IPS DF 4.7 (cell line): ENCODE data around the gene DSCAM.

Experiments
- DNase-seq: peaks from one replicate; pipeline ENCODE4 v3.0.0-alpha.2; 2013; ENCODE audit warnings: low spot score; ENCODE audit errors: extremely low read depth

The DSCAM gene

DNA sequence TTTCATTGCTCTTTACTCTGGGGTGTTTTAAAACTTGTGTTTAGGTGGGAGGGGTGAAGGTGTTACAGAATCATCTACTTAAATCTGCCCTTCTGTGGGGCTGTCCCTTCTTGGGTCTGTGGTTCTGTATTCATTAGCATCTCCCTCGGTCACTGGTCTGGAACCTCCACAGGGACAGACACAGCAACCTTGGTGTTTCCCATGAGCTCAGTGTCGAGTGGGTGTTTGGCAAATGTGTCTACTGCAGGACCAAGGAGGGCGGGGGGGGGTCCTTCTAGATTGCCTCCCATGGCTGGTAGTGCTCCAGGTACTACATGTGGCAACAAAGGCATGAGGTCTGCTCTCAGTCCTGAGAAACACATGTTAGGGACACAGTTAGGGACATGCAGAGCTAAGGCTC lies 706.3 kb downstream of the DSCAM start:
- no peak for DNase-seq

DNA sequence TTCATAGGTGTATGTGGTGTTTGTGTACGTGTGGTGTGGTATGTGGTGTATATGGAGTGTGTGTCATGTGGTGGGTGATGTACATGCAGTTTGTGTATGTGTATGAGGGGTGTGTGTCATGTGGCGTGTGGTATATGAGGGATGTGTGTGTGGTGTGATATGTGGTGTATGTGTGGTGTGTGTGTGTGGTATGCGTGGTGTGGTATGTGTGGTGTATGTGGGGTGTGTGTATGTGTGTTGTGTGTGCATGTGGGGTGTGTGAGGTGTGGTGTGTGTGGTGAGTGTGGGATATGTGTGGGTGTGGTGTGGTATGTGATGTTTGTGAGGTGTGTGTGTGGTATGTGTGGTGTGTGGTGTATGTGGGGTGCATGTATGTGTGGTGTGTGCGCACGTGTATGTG lies 707.3 kb downstream of the DSCAM start:
- no peak for DNase-seq

DNA sequence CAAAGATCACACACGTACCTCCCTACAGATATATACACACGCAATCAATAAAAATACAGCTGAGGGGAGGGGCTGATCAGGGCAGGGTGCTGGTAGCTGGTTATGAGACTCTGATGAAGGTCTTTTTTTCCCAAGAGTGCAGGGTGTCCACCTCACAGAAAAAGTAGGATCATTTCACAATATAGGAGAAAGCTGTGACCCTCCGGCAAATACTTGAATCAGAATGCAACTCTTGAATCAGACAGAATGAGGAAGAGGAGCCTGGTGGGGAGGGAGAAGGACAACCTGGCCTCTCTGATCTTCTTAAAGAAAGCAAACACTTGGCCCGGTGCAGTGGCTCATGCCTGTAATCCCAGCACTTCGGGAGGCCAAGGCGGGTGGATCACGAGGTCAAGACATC lies 710.4 kb downstream of the DSCAM start:
- no peak for DNase-seq

DNA sequence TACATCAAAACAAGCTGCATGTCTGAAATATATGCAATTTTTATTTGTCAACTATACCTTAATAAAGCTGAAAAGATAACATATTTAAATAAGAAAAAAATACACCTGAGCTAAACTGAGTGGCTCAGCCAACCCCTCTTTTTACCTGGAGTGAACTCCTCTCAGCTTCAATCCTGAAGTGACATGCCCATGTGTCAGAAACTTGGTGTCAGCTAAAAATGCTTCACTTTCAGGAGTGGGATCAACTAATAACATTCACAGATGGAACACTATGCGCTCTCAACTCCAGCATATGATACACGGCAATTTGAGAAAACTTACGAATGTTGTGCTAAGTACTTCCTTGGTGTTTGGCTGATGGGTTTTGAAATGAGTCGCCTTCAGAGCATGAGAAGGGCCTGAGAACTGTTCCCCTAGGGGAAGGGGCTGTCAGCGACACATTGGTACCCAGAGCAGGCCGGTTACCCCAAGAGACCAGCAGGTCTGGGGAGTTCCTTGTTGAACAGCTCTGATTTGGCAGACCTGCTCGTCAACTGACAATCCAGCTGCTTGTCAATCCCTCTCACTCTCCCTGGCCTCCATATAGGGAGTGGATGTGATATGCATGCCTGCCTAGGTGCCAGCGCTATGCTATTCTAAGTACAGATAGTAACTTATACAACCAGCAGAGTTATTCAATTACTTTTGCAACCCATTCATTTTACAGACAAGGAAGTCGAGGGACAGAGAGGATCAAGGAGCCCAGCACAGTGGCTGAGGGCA lies 712.0 kb downstream of the DSCAM start:
- no peak for DNase-seq

DNA sequence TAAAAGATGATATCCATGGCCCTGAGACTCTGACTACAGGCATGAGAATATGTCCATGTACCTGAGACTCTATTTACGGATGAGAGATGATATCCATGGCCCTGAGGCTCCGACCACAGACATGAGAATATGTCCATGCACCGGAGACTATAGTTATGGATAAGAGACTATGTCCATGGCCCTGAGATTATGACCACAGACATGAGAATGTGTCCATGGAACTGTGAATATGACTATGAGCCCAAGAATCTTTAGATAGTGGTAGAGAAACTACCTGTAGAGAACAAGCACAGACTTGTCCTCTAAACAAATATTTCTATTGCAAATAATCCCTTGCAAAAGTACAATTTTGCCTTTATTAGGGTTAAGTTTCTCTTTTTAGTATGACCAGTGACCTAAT lies 716.5 kb downstream of the DSCAM start:
- DNase-seq: no peak

DNA sequence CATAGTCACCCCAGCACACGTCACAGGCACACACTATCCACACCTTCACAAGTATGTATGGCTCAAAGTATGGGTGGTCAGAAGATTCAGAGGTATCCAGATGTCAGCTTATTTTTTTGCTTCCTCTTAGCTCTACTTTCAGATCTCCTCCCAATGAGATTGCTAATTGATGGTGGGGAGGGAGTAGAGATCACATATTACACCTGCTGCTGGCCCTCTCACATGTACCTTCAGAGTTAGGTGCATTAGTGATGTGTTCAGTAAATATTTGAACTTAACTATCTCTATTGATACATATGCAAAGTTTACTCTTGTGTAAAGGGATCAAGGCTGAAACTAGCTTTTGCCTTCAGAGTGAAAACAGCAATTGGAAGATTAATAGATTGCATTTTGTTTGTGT lies 717.1 kb downstream of the DSCAM start:
- no peak for DNase-seq

DNA sequence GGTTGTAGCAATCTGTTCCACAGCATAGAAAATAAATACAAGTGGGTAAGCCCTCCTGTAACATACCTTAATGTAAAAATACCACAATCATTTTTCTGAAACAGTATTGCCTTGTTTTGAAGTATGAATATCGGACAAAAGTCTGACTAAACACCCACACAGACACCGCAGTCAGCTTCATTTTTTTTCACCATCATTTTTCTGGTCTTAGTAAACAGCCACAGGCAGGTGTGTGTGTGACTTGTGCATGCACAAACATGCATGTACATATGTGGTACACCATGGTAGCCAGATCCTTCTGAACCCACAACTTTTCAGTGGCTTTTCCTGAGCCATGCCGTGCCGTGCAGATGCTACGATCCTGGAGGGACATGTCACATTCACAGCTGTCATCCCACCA lies 718.1 kb downstream of the DSCAM start:
- no peak for DNase-seq

DNA sequence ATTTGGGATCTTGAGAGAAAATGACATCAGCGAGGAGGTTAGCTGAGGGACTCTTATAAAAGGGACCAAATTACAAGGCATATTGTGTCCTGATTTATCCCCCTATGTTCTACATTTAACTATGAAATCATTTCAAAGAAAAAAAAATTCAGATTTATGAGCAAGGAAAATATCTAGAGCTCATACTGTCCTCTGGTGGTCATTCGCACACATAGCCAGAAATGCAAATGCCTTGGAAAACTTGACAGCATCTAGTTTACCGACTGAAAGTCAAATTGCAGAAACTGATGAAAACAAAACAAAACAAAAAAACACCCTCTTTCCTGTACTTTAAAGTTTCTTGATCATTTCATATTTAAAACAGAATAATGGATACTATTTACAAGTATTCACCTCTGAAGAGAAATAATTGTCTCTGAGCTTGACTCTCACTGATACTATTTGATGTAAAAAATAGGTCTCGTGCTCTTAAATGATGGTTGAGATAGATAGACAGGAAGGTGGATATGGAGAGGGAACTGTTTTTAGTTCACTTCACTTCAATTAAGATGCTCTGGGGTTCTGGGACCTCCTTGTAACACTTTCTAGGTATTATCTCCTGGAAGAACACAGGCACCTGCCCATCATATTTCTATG lies 725.9 kb downstream of the DSCAM start:
- no peak for DNase-seq

DNA sequence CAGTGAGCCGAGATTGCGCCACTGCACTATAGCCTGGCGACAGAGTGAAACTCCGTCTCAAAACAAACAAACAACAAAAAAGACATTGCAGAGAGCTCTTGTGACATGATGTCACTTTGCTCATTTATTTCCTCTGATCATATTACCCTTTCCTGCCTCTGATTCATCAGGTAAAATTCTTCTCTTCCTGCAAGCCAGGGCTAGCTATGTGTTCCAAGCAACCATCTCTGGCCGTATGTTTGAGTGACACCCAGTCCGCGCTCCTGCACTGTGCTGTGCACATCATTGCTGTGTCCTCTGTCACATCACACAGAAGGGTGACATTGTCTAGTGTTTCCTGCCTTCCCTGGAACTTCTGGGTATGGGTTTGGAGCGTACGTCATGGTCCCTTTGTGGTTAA lies 728.4 kb downstream of the DSCAM start:
- DNase-seq: no peak

DNA sequence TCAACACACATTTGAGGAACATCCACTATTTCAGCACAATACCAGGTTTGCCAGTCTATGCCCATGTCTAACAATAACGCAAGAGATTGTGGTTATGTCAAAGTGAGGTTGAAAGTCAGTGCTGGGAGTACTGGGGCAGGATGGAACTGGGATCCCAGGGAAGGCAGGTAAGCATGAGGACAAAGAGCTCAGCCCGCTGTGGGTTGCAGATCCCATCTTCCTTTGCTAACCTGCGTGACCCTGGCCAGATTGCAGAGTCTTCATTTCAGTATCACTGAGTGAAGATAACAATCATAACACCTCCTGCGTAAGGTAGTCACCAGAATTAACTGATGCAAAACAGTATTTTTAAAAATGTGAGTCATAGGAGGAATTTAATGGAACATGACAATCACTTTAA lies 729.7 kb downstream of the DSCAM start:
- DNase-seq: no peak

DNA sequence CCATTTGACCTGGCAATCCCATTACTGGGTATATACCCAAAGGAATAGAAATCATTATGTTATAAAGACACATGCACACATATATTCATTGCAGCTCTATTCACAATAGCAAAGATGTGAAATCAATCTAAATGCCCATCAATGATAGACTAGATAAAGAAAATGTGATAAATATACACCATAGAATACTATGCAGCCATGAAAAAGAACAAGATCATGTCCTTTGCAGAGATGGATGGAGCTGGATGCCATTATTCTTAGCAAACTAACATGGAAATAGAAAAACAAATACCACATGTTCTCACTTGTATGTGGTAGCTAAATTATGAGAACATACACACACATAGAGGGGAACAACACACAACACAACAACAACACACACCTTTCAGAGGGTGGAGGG lies 731.2 kb downstream of the DSCAM start:
- no peak for DNase-seq

DNA sequence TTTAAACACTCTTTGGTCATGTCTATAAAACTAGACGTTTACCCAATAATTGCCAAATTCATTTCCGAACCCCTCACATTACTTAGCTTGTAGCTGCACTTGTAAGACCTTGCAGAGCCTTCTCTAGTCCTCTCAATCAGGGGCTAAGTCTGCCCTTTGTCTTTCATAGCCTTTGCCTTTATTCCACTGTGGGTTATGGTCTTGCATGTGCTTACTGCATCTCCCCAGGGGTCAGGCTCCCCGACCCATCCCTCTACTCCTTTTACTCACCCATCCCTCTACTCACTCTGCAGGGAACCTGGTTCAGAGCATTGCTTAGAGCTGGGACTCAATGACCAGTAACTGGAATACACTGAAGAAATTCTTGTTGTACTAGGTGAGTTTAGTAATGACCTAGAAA lies 744.3 kb downstream of the DSCAM start:
- no peak for DNase-seq

DNA sequence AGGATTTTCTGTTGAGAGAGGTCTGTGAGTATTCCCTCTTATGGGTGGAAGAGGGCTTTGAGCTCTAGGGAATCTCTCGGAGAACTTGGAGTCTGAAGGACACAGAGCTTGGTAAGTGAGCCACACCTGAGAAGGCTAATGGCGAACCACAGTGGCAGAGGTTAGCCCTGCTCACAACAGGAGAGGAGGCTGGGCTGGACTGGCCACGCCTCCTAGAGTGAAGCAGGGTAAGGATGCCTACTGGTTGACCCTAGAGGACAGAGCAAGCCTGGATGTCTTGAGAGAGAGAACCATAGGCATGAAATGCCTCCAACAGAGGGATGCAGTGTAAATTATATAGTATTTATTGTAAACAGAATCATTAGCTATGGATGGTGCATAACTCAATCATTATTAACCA lies 747.1 kb downstream of the DSCAM start:
- DNase-seq: no peak

DNA sequence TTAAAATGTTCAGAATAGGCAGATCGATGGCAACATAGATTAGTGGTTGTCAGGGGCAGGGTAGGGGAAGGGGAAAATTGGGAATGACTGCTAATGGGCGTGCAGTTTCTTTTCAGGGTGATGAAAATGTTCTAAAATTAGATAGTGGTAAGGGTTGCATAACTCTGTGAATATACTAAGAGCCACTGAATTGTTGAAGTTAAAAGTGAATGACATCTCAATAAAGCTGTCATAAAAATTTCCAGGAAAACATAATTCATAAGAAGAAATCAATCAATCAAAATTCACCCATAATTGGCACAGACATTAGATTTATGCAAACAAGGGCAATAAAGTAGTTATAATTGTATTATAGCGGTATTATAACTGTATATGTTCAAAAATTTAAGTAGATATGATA lies 751.5 kb downstream of the DSCAM start:
- no peak for DNase-seq

DNA sequence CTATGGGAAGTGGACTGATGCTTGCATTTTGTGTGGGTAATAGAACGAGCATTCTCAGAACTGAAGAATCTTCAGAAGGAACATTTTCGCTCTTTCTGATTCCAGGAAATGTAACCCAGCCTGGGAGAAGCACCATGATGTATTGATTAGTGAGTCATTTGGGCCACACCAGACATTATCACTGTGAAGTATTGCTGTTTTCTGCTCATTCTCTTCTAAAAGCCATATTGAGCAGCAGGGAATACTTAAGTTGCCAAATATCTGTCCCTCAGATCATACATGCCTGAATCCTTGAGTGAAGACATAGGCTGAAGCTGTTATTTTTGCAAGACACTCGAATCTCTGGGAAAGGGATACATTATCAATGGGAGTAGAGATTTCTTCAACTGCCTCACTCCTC lies 766.6 kb downstream of the DSCAM start:
- no peak for DNase-seq

DNA sequence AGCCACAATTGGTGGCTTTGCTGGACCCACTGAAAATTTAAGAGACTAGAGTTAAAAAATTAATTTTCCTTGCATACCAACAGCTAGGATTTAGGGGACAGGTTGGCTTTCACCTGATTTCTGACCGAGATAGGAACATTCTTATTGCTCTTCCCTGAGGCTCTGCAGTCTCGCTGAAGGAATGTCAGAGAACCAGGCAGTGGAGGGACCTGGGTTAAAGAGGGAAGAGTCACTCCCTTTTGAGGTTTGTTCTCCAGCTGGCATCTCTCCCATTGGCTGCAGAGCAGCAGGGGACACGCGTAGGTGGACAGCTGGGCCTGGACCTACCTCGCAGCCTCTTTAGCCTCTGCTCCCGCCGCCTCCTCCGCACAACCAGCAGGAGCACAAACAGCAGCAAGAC lies 772.2 kb downstream of the DSCAM start:
- no peak for DNase-seq

DNA sequence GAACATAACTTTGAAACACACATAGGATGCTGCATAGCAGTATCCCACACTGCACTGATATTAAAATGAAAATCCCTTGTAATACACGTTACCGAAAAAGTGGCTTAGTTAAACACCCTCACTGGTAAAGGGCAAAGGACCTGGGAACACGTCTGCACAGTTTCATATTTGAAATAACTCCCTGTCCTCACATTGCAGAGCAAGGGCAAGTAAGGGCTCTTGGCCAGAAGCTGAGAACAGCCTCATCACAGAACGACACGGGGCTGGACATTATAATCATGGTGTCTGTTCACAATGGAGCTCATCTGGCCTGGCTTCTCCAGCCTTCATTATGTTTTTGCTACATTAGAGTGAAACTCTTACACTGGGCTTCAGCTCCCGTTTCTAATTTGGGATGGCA lies 772.8 kb downstream of the DSCAM start:
- no peak for DNase-seq

DNA sequence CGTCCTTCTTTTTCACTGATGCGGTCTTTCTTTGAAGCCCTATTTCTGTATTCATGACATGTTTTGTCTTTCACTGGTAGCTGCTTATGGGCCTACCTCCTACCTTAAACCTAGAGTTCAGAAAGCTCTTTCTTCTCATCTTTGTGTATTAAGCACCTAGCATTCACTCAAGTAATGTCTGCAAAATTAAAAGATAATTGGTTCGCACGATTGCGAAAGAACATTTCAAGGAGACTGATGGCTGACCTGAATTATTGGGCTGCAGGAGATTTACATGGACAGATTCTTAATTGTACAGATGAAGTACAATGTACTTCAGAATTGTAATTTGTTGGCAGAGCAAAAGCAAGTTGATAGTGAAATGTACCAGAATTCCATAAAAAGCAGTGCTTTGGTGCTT lies 773.3 kb downstream of the DSCAM start:
- DNase-seq: no peak

DNA sequence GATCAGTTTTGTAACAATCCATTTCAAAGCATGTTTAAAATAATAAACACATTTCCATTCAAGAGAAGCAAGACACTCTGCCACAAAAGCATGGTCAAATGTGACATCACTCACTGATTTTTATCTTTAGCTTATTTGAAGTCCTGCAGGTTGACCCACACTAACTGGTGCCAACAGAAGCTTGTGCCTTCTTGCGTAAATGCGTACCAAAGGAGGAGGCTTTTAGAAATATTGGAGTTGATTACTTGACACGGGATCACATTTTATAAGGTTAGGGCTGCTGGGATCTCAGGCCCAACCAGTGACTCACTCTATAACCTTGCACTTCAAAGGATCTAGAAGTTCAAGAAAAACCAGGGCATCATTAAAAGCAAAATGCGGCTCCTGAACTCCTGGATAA lies 776.1 kb downstream of the DSCAM start:
- DNase-seq: no peak

DNA sequence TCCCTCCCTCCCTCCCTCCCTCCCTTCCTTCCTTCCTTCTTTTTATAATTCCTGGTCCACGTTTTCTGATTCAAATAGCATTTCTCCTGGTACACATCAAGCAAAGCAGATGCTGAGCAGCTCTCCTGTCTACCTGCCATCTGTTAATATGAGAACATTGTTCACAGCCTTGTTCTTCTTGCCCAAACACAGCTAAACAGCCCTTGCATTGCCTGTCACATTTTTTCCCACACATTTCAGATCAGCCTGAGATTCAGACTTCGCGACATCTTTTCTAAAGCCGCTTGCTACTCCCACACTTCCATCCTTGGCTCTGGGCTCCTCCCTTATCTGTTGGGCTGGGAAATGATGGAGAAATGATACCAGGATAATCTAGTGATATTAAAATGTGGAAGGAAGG lies 779.2 kb downstream of the DSCAM start:
- no peak for DNase-seq

DNA sequence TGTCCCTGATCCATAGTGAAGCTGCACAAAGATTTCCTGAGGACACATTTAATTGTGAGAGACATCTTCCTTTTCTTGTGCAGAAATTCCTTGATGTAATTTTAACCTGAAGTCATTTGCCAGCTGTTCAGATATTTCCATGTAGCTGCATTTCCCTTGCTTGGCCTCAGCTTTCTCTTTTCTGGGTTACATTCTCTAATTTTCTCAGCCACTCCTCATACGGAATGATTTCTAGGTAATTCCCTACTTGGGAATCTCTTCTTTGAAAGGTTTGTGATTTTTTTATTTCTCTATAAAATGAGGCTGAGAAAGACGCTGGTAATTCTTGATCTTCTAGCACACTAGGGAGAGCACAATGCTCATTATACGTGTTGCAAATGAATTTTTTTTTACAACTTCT lies 780.7 kb downstream of the DSCAM start:
- no peak for DNase-seq

DNA sequence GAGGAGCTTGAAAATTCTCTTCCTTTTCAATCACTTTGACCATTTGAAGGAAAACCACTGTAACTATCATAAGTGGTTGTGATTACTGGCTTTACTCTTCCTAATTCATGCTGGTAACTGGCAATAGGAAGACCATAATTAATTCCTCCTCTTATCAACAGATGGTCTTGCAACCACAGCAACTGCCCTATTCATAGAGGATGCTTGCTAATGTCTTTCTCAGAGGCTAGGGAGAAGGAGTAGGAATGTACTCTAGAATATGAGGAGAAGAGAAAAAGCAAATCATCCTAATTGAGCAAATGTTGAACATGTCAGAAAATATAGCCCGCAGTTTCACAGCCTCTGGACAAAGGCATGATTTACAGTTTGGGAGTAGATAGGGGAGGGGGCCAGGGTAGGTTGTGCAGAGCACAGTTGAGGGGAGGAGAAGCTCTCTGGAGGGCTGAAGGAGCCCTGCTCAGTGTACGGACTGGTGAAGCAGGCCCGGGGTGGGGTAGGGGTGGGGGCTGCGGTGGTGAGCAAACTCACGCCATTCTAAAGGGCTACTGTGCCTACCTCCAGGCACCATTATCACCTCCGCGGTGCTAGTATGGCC lies 786.8 kb downstream of the DSCAM start:
- no peak for DNase-seq

DNA sequence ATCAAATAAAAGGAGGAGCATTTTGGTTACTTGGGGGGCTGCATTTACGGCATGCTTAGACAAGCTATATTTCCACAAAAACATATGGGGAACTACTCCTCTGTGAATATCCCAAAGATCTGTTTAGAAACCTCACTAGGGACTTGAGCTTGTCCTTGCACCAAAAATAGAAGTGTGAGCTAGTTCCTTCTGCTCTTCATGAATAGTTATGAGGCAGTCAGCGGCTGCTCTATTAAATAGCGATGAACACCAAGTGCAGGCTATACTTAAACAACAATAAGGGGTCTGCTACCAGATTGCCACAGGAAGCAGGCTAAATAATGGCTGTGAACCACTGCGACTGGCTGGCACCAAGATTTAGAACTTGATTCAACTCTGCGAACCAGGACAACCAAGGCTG lies 789.6 kb downstream of the DSCAM start:
- no peak for DNase-seq
